K562 (cell line): ENCODE data around the gene TSSK2. TPM values are rescaled to one million over a fixed set of nuclear protein-coding genes. Genes with fewer than 3 reads are reported as not detected.

Experiments used
- CHCHD3 ChIP-seq: fragments of 250-450 bp; sonication (Bioruptor Pico); IDR thresholded peaks from 2 replicates; pipeline ENCODE4 v2.1.2; 2022; ENCODE audit warnings: mild to moderate bottlenecking
- COPS2 ChIP-seq: fragments of 450-650 bp; conservative IDR thresholded peaks from 2 replicates; pipeline ENCODE4 v1.6.1; 2016; ENCODE audit warnings: mild to moderate bottlenecking, moderate library complexity
- E4F1 ChIP-seq: fragments of 250-450 bp; sonication (Bioruptor Pico); IDR thresholded peaks from 2 replicates; pipeline ENCODE4 v1.5.0; 2021; ENCODE audit warnings: mild to moderate bottlenecking, borderline replicate concordance
- FOXK2 ChIP-seq, 2 experiments: fragments of 450-650 bp; IDR thresholded peaks in 1 of 2; conservative IDR thresholded peaks in 1 of 2; 2 replicates each; pipeline ENCODE4 v1.6.1; 2016; ENCODE audit warnings: low read depth in 2 of 2, mild to moderate bottlenecking in 1 of 2
- FOXO4 ChIP-seq: fragments of 450-650 bp; formaldehyde crosslinking; IDR thresholded peaks from 2 replicates; pipeline ENCODE4 v1.4.0; 2020; ENCODE audit warnings: mild to moderate bottlenecking, moderate library complexity
- HES1 ChIP-seq: fragments of 450-650 bp; IDR thresholded peaks from 2 replicates; pipeline ENCODE4 v1.6.1; 2016; ENCODE audit warnings: low read depth, mild to moderate bottlenecking, moderate library complexity
- HMG20A ChIP-seq: fragments of 450-650 bp; formaldehyde crosslinking; conservative IDR thresholded peaks from 2 replicates; pipeline ENCODE4 v1.4.0; 2020; ENCODE audit warnings: mild to moderate bottlenecking, mixed read lengths
- KDM2B ChIP-seq: fragments of 250-450 bp; sonication (Bioruptor Pico); IDR thresholded peaks from 2 replicates; pipeline ENCODE4 v1.8.0; 2021; ENCODE audit warnings: mild to moderate bottlenecking, moderate library complexity
- L3MBTL2 ChIP-seq: fragments of 450-650 bp; IDR thresholded peaks from 2 replicates; pipeline ENCODE4 v1.6.1; 2016; ENCODE audit warnings: mild to moderate bottlenecking, moderate library complexity
- NFYB ChIP-seq: IDR thresholded peaks from 2 replicates; pipeline ENCODE4 v1.6.1; 2011; ENCODE audit warnings: mild to moderate bottlenecking, moderate library complexity; ENCODE audit not compliant: insufficient read length; ENCODE audit errors: extremely low read depth
- PKNOX1 ChIP-seq: fragments of 450-650 bp; IDR thresholded peaks from 2 replicates; pipeline ENCODE4 v1.6.1; 2016
- SAP30 ChIP-seq: fragments of 200-600 bp; sonication (generic); IDR thresholded peaks from 2 replicates; pipeline ENCODE4 v1.6.1; 2012; ENCODE audit warnings: borderline replicate concordance, low read depth, mild to moderate bottlenecking, moderate library complexity, low read length, control low read depth, inconsistent platforms; ENCODE audit not compliant: insufficient read depth, poor library complexity, severe bottlenecking
- SRSF1 ChIP-seq: fragments of 200-400 bp; formaldehyde crosslinking; IDR thresholded peaks from 2 replicates; pipeline ENCODE4 v1.6.1; 2017; ENCODE audit warnings: mild to moderate bottlenecking, low read depth, low read length, moderate library complexity
- ZNF146 ChIP-seq: IDR thresholded peaks from one replicate; pipeline ENCODE4 v1.6.1; 2018; ENCODE audit warnings: missing compliant biosample characterization; ENCODE audit not compliant: unreplicated experiment
- ZNF764 ChIP-seq: fragments of 250-450 bp; sonication (Bioruptor Pico); IDR thresholded peaks from 2 replicates; pipeline ENCODE4 v1.4.0; 2020; ENCODE audit warnings: low read depth, mild to moderate bottlenecking, moderate library complexity
- ZZZ3 ChIP-seq: fragments of 450-650 bp; IDR thresholded peaks from 2 replicates; pipeline ENCODE4 v1.6.1; 2016; ENCODE audit warnings: antibody characterized with exemption, mild to moderate bottlenecking, moderate library complexity
- polyA plus RNA-seq, 8 experiments: library from polyadenylated mRNA; depleted of rRNA in 4 of 8; stranded (reverse) in 5 of 8; unstranded in 3 of 8; fragments of >200 nt; fragmentation: Nextera tagmentation in 2 of 8; fragmentation: Illumina TruSeq in 1 of 8; extraction: Ambion mirVana in 2 of 8; extraction: Trizol in 1 of 8; gene quantifications; 2 replicates each; pipeline versions ENCODE4 v1.2.1 to v1.2.3, GENCODE V29; 2011 to 2014; ENCODE audit warnings: inconsistent platforms in 1 of 8, missing spikeins in 1 of 8
- total RNA-seq, 7 experiments: library from RNA; depleted of rRNA in 6 of 7; stranded (reverse); fragments of >200 nt in 6 of 7; fragmentation: Illumina TruSeq in 2 of 7; extraction: Trizol in 2 of 7; gene quantifications; 2 replicates each; pipeline versions ENCODE4 v1.2.1 to v1.2.3, GENCODE V29; 2011 to 2021; ENCODE audit warnings: low replicate concordance in 1 of 7

Gene TSSK2
- total and polyA plus RNA-seq, 9 of the 15 experiments (the other 6 are each of a cell fraction or from before 2014, with no cell fraction given): 0.04 TPM; not detected in 8

- TF ChIP-seq HES1 (peak; percentile 47; the same call in 1 of the 2 replicates), ZNF764 (CRISPR knock-in tag) (peak; percentile 67; the same call in 1 of the 2 replicates), HMG20A (no peak), FOXO4 (0 out of 2 replicates have a peak, but pooled peaks have one; percentile 54), SRSF1 (0 out of 2 replicates have a peak, but pooled peaks have one; percentile 14), NFYB (no peak), ZZZ3 (no peak), ZNF146 (peak; percentile 18), SAP30 (peak; percentile 25), KDM2B (CRISPR knock-in tag) (peak; percentile 90), E4F1 (no peak), PKNOX1 (peak; percentile 92), COPS2 (no peak), L3MBTL2 (0 out of 2 replicates have a peak, but pooled peaks have one; percentile 55), CHCHD3 (CRISPR knock-in tag) (0 out of 2 replicates have a peak, but pooled peaks have one; percentile 32), FOXK2 (conservative IDR thresholded peaks at IDR 0.05 in 1 of 2, IDR thresholded peaks at IDR 0.05 in 1 of 2; ENCODE audit: low read depth in 2 of 2) (peak; percentile 71 to 76; a peak in 3 of 4 replicates)
Measured at GRCh38 chr22:19122752-19123492, 8.2 kb upstream of the TSSK2 start (continued).
